Breast epithelium (tissue), 4 donors: Measurements from ENCODE around the gene CFAP298. TPM values are rescaled to one million over a fixed set of nuclear protein-coding genes. Genes with fewer than 3 reads are reported as not detected.
"Not testable (repeated sequence)": the region's sequence is repeated elsewhere in the genome, so short reads cannot be mapped to it uniquely, and the experiment has no call there.

Experiments
- DNase-seq, 2 donors: peaks; one replicate each; pipeline ENCODE4 v3.0.0-alpha.2; 2019; ENCODE audit warnings: low spot score in 2 of 2
- H3K27ac ChIP-seq, 2 donors: fragments of 200-600 bp; sonication (generic) in 1 of 2; one replicate each; pipeline ENCODE4 v1.5.1; 2016 to 2019; ENCODE audit warnings: mild to moderate bottlenecking in 1 of 2
- H3K27me3 ChIP-seq, 2 donors: fragments of 200-600 bp; sonication (generic) in 1 of 2; one replicate each; pipeline versions ENCODE4 v1.5.1 to v1.6.0; 2017 to 2019; ENCODE audit warnings: control low read depth in 1 of 2, mild to moderate bottlenecking in 1 of 2
- H3K36me3 ChIP-seq: fragments of 200-600 bp; one replicate; pipeline ENCODE4 v1.5.1; 2019
- H3K4me1 ChIP-seq, 2 donors: fragments of 200-600 bp; sonication (generic); one replicate each; pipeline ENCODE4 v1.5.1; 2016 to 2019; ENCODE audit warnings: control low read depth in 1 of 2
- H3K4me3 ChIP-seq, 3 donors: fragments of 200-600 bp; sonication (generic); 1 replicate in 2 of 3; 2 replicates in 1 of 3; pipeline ENCODE4 v1.5.1; 2016 to 2019; ENCODE audit warnings: mild to moderate bottlenecking in 3 of 3, moderate library complexity in 2 of 3
- H3K9me3 ChIP-seq, 2 donors: fragments of 200-600 bp; sonication (generic) in 1 of 2; one replicate each; pipeline ENCODE4 v1.5.1; 2016 to 2019; ENCODE audit warnings: control low read depth in 1 of 2
- CTCF ChIP-seq, 3 donors: fragments of 450-650 bp; IDR thresholded peaks; one replicate each; pipeline ENCODE4 v1.5.1; 2016 to 2017; ENCODE audit warnings: antibody characterized with exemption in 3 of 3, mild to moderate bottlenecking in 3 of 3, moderate library complexity in 3 of 3
- POLR2A ChIP-seq: fragments of 450-650 bp; IDR thresholded peaks from one replicate; pipeline ENCODE4 v1.6.1; 2016; ENCODE audit warnings: antibody characterized with exemption, mild to moderate bottlenecking, moderate library complexity
- POLR2AphosphoS5 ChIP-seq, 3 donors: sonication (generic); formaldehyde crosslinking; IDR thresholded peaks; one replicate each; pipeline ENCODE4 v1.6.1; 2017; ENCODE audit warnings: antibody characterized with exemption in 3 of 3
- intact Hi-C: fragments of 100-400 bp; cut with DNase I; formaldehyde crosslinking; loops from one replicate; pipeline ENCODE4 v1.15.1; 2023; ENCODE audit warnings: low total_unique reads
- total RNA-seq, 3 donors: library from RNA; depleted of rRNA; stranded (reverse); fragments of >200 nt; gene quantifications; one replicate each; pipeline ENCODE4 v1.1.0, GENCODE V29; 2016

The CFAP298 gene
- total RNA-seq: 10 to 100 TPM; 16.8 to 38.2 (median 36.1) TPM

GRCh38 chr21:32612075-32612998 lies at the start of gene CFAP298:
CFAP298 (minus strand) TSS chr21:32612377; CDS start chr21:32612243, 134 bp downstream.
- peak within 1 kb of the TSS; percentile 67 to 81 (median 81) for H3K4me3 ChIP-seq
- peak in 1 of 3 donors; percentile 59 for TF ChIP-seq POLR2AphosphoS5 (IDR thresholded peaks at IDR 0.05)
- no peak for TF ChIP-seq CTCF (IDR thresholded peaks at IDR 0.05)
- TF ChIP-seq POLR2A: no peak
- no peaks in the 10 kb centered on the region for H3K36me3 ChIP-seq
- peak; percentile 66 to 80 for DNase-seq
- H3K27me3 ChIP-seq: no peaks in the 10 kb centered on the region
- peaks cover 0 to 3% of the 10 kb centered on the region in 2 donors for H3K4me1 ChIP-seq
- intact Hi-C loops: no loop called here
- H3K27ac ChIP-seq: peak within 1 kb of the TSS; percentile 91 to 94
- no peaks in the 10 kb centered on the region for H3K9me3 ChIP-seq

DNA sequence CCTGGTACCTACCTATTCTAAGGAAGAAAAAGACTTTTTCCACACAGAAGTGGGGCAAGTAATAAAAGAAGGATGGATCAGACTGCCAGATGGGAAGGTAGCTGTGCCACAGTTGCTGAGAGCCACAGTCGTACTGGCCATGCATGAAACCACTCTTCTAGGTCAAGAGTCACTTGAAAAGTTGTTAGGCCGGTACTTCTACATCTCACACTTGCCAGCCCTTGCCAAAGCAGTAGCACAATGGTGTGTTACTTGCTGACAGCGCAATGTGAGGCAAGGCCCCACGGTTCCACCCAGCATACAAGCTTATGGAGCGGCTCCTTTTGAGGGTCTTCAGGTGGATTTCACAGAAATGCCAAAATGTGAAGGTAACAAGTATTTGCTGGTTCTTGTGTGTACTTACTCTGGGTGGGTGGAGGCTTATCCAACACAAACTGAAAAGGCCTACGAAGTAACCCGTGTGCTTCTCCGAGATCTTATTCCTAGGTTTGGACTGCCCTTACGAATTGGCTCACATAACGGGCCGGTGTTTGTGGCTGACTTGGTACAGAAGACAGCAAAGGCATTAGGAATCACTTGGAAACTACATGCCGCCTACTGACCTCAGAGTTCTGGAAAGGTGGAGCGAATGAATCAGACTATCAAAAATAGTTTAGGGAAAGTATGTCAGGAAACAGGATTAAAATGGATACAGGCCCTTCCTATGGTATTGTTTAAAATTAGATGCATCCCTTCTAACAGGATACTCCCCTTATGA lies 49.0 kb upstream of the CFAP298 start:
- Histone ChIP-seq H3K36me3 (peaks cover 10% of the 10 kb centered on the region), H3K9me3 (peaks cover 13 to 18% of the 10 kb centered on the region in 2 donors), H3K27ac (peak overlapping the region; percentile 9 to 36)
- H3K4me1 ChIP-seq, H3K4me3 ChIP-seq, H3K27me3 ChIP-seq, intact Hi-C loops: not testable (repeated sequence)
- DNase-seq: peak in 1 of 2 donors; percentile 42

- H3K36me3 ChIP-seq: no peaks in the 10 kb centered on the region
- no peak overlapping the region for H3K4me3 ChIP-seq
- peaks cover 0 to 2% of the 10 kb centered on the region in 2 donors for H3K9me3 ChIP-seq
- H3K27me3 ChIP-seq: no peaks in the 10 kb centered on the region
- no peak overlapping the region for H3K27ac ChIP-seq
- no peak for TF ChIP-seq POLR2AphosphoS5 (IDR thresholded peaks at IDR 0.05)
- no peak for TF ChIP-seq POLR2A
- no peak for TF ChIP-seq CTCF (IDR thresholded peaks at IDR 0.05)
- no peak for DNase-seq
- intact Hi-C loops: loop anchor here (5.0 kb wide), 1 partner anchor 466 kb away; no protein-coding TSS in a partner anchor
- H3K4me1 ChIP-seq: no peaks in the 10 kb centered on the region
These were observed 46.3 kb upstream of the CFAP298 start for GRCh38 chr21:32658524-32658923.

DNA sequence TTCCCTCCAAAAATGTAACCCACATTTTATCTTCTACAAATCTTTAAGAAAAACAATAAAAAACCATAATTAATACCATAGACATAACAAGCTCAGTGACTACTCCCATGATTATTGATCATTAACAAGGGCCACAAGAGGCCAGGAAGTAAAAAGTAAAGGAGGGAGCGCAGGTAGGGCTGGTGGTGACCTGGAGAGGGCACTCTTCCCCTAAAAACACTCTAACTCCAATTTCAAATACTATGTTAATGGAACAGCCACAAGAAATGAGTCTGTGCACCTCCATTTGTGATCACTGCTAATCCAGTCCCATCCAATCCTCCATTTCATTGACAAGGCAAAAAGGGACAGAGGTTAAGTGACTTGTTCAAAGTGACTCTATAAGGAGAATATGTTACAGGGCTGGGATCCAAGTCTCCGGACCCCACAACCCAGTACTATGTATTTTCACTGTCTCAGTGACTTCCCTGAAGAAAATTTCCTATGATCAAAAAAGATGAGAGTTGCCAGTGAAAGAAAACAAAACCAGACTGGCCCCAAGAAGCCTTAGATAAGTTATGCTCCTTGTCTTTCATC lies 41.2 kb upstream of the CFAP298 start:
- Histone ChIP-seq H3K4me1 (no peaks in the 10 kb centered on the region), H3K27ac (no peak overlapping the region), H3K9me3 (no peaks in the 10 kb centered on the region), H3K4me3 (no peak overlapping the region), H3K27me3 (no peaks in the 10 kb centered on the region), H3K36me3 (no peaks in the 10 kb centered on the region)
- no peak for DNase-seq
- intact Hi-C loops: no loop called here
- TF ChIP-seq CTCF (IDR thresholded peaks at IDR 0.05): peak in 2 of 3 donors; percentile 26 to 29
- no peak for TF ChIP-seq POLR2AphosphoS5 (IDR thresholded peaks at IDR 0.05)

- Histone ChIP-seq H3K27me3 (no peaks in the 10 kb centered on the region), H3K4me3 (no peak overlapping the region), H3K36me3 (peaks cover 3% of the 10 kb centered on the region), H3K27ac (no peak overlapping the region), H3K4me1 (no peaks in the 10 kb centered on the region), H3K9me3 (no peaks in the 10 kb centered on the region)
- intact Hi-C loops: no loop called here
- TF ChIP-seq POLR2AphosphoS5 (IDR thresholded peaks at IDR 0.05) (no peak), CTCF (IDR thresholded peaks at IDR 0.05) (no peak), POLR2A (no peak)
- DNase-seq: no peak
These were observed 36.0 kb upstream of the CFAP298 start for GRCh38 chr21:32648165-32648564.
